ENCODE measurements around the gene LILRA5.
"Not testable (repeated sequence)": the region's sequence is repeated elsewhere in the genome, so short reads cannot be mapped to it uniquely, and the experiment has no call there.

The LILRA5 gene

GRCh38 chr19:54332149-54332548, 19.2 kb upstream of the LILRA5 start:
- no peak for DNase-seq (ENCODE audit: low read depth)
- no peak overlapping the region for H3K4me3 ChIP-seq (ENCODE audit: low read depth, low read length)
- TF ChIP-seq CTCF (IDR thresholded peaks at IDR 0.05; ENCODE audit: insufficient read depth, low read depth, low read length, missing control alignments), result no peak

GRCh38 chr19:54331626-54332025, 18.7 kb upstream of the LILRA5 start:
- no peak overlapping the region for H3K4me3 ChIP-seq (ENCODE audit: low read depth, low read length)
- no peak for DNase-seq (ENCODE audit: low read depth)
- no peak for TF ChIP-seq CTCF (IDR thresholded peaks at IDR 0.05; ENCODE audit: insufficient read depth, low read depth, low read length, missing control alignments)

DNA sequence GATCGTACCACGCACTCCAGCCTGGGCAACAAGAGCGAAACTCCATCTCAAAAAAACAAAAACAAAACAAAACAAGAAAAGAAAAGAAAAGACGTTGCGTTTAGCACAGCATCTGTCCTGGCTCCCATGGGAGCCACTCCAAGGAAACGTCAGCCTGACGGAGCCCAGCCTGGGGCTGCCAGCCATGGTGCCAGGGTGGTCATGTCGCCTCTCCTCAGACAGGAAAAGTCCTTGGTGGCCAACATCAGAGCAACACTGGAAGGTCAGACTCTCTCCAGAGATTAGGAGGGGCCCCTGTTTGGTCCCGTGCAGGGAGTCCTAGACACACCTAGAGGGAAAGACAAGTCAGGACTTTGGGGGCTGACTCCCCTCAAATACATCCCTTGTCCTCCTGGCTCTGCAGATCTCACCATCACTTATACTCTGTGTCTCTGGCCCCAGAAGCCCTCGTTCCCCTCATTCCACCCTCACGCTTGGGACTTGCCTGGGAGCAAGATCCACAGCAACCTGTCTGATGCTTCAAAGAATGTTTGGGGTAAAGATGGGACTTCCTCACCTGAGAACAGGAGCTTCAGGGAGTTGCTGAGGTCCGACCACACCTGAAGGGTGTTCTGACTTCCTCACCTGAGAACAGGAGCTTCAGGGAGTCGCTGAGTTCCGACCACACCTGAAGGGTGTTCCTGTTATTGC, 16.7 kb upstream of the LILRA5 start:
- DNase-seq (ENCODE audit: low read depth), result no peak
- TF ChIP-seq CTCF (IDR thresholded peaks at IDR 0.05; ENCODE audit: insufficient read depth, low read depth, low read length, missing control alignments), result no peak
- H3K4me3 ChIP-seq (ENCODE audit: low read depth, low read length), result no peak overlapping the region

GRCh38 chr19:54328781-54329180, 15.8 kb upstream of the LILRA5 start:
- not testable (repeated sequence) for H3K4me3 ChIP-seq (ENCODE audit: low read depth, low read length); DNase-seq (ENCODE audit: low read depth)

- TF ChIP-seq CTCF (IDR thresholded peaks at IDR 0.05; ENCODE audit: insufficient read depth, low read depth, low read length, missing control alignments), result no peak
- DNase-seq (ENCODE audit: low read depth), result no peak
- no peak overlapping the region for H3K4me3 ChIP-seq (ENCODE audit: low read depth, low read length)
Observed at GRCh38 chr19:54325631-54326030, 12.7 kb upstream of the LILRA5 start.

- peak; percentile 56 for DNase-seq (ENCODE audit: low read depth)
- H3K4me3 ChIP-seq (ENCODE audit: low read depth, low read length), result no peak overlapping the region
- TF ChIP-seq CTCF (IDR thresholded peaks at IDR 0.05; ENCODE audit: insufficient read depth, low read depth, low read length, missing control alignments), result peak; percentile 88
Observed at GRCh38 chr19:54325194-54325621, 12.2 kb upstream of the LILRA5 start.

- TF ChIP-seq CTCF (IDR thresholded peaks at IDR 0.05; ENCODE audit: insufficient read depth, low read depth, low read length, missing control alignments), result no peak
- no peak overlapping the region for H3K4me3 ChIP-seq (ENCODE audit: low read depth, low read length)
- no peak for DNase-seq (ENCODE audit: low read depth)
Observed at GRCh38 chr19:54324071-54324470, 11.1 kb upstream of the LILRA5 start.

DNA sequence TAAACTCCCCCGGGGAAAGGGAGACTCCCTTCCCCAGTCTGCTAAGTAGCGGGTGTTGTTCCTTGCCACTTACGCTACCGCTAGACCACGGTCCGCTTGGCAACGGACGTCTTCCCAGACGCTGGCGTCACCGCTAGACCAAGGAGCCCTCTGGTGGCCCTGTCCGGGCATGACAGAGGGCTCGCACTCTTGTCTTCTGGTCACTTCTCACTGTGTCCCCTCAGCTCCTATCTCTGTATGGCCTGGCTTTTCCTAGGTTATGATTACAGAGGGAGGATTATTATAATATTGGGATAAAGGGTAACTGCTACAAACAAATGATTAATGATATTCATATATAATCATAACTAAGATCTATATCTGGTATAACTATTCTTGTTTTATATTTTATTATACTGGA, 10.0 kb upstream of the LILRA5 start:
- DNase-seq (ENCODE audit: low read depth), result not testable (repeated sequence)

DNA sequence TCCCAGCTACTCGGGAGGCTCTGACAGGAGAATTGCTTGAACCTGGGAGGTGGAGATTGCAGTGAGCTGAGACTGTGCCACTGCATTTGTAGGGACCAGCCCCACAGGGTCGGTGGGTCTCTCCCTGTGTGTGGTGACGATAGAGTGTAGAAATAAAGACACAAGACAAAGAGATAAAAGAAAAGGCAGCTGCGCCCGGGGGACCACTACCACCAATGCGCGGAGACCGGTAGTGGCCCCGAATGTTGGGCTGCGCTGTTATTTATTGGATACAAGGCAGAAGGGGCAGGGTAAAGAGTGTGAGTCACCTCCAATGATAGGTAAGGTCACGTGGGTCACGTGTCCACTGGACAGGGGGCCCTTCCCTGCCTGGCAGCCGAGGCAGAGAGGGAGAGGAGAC, 9.3 kb upstream of the LILRA5 start:
- not testable (repeated sequence) for H3K4me3 ChIP-seq (ENCODE audit: low read depth, low read length); DNase-seq (ENCODE audit: low read depth)

More for the DNA sequence above, 10.0 kb upstream of the LILRA5 start:
- not testable (repeated sequence) for H3K4me3 ChIP-seq (ENCODE audit: low read depth, low read length)
